AG09319 (cell line): Measurements from ENCODE around the gene RPAP3.

Experiments
- DNase-seq: peaks from one replicate; pipeline ENCODE4 v3.0.0-alpha.2; 2010; ENCODE audit warnings: low read depth; ENCODE audit errors: extremely low read depth
- CTCF ChIP-seq: IDR thresholded peaks from 2 replicates; pipeline ENCODE4 v1.5.1; 2011; ENCODE audit warnings: low read depth, mild to moderate bottlenecking, inconsistent platforms, low read length, moderate library complexity

Gene RPAP3

GRCh38 chr12:47700263-47700662 is 5.6 kb downstream of the RPAP3 start:
- TF ChIP-seq CTCF: no peak

GRCh38 chr12:47698631-47699030 is 7.2 kb downstream of the RPAP3 start:
- no peak for TF ChIP-seq CTCF
- no peak for DNase-seq

More at GRCh38 chr12:47700263-47700662, 5.6 kb downstream of the RPAP3 start:
- no peak for DNase-seq

- no peak for DNase-seq
- no peak for TF ChIP-seq CTCF
These were observed 7.8 kb downstream of the RPAP3 start for GRCh38 chr12:47698055-47698454.

- no peak for TF ChIP-seq CTCF
- DNase-seq: no peak
These were observed 16.6 kb downstream of the RPAP3 start for GRCh38 chr12:47689215-47689614.

- no peak for DNase-seq
- TF ChIP-seq CTCF: no peak
These were observed 18.2 kb downstream of the RPAP3 start for GRCh38 chr12:47687636-47688035.

GRCh38 chr12:47686645-47687240 is 19.1 kb downstream of the RPAP3 start:
- no peak for DNase-seq
- TF ChIP-seq CTCF: peak; percentile 83

- TF ChIP-seq CTCF: no peak
- DNase-seq: no peak
These were observed 26.0 kb downstream of the RPAP3 start for GRCh38 chr12:47679785-47680184.
